ENCODE data around the gene SCD5. TPM values are rescaled to one million over a fixed set of nuclear protein-coding genes. Genes with fewer than 3 reads are reported as not detected.

SCD5 gene
- total RNA-seq, 2 experiments from 2014 or later: 0.47 to 0.76 TPM

DNA sequence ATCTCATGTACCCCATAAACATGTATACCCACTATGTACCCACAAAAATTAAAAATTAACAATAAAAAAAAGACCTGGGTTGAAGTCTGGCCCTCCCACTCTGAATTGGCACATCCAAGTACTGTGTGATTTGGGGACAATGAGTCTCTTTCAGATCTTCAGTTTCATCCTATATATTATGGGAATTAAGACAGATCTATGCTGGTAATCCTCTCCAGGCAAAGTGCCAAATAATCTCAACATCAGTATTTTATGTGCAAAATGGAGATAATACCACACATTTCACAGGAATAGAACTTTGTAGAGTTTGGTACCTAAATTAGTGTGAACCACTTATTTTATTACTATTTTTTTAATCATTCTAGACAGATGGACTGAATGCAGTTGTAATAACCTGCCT lies 11.0 kb upstream of the SCD5 start:
- CTCF ChIA-PET (ENCODE audit: unreplicated experiment): no interaction called here

DNA sequence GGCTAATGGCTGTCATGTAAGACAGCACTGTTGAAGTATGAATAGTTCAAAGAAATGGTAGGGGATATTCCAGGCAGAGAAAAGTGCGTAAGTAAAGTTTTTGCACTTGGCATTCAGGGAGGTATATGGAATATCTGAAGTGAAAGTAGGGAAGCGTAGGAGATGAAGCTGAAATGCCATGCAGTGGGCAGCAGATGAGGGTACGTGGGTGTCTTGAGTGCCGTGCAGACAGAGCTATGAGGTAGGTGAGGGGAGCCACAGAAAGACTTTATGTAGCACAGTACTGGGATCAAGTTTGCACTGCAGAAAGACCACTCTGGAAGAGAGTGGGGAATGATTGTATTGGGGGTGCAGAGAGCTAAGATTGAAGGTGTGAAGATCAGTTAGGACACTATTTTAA lies 5.2 kb upstream of the SCD5 start:
- 0 out of 2 replicates have a peak, but pooled peaks cover 3% of the 10 kb centered on the region for H4K20me1 ChIP-seq (ENCODE audit: insufficient read depth, low read length)
- no peaks in the 10 kb centered on the region for H3K36me3 ChIP-seq (ENCODE audit: insufficient read depth, low read length)
- no peaks in the 10 kb centered on the region for H3K79me2 ChIP-seq (ENCODE audit: insufficient read depth, low read depth, low read length)
- H3K4me3 ChIP-seq (ENCODE audit: low read depth, low read length, poor library complexity, severe bottlenecking): no peak overlapping the region
- H3K27ac ChIP-seq (ENCODE audit: low read depth, low read length, poor library complexity, severe bottlenecking): no peak overlapping the region
- no peaks in the 10 kb centered on the region for H3K9me3 ChIP-seq (ENCODE audit: low read length)
- no peak overlapping the region for H3K4me2 ChIP-seq (ENCODE audit: low read length)
- no peak overlapping the region for H2AFZ ChIP-seq (ENCODE audit: low read length)
- intact Hi-C loops (cut with micrococcal nuclease; ENCODE audit: unreplicated experiment): no loop called here
- DNase-seq (ENCODE audit: low spot score): no peak
- TF ChIP-seq EZH2phosphoT487 (IDR thresholded peaks at IDR 0.05; ENCODE audit: borderline replicate concordance, low read depth, low read length): no peak
- no peak for TF ChIP-seq CTCF (conservative IDR thresholded peaks at IDR 0.05; ENCODE audit: low read length)
- no TSS peak for BruUV-seq (replicated peaks)
- CTCF ChIA-PET (ENCODE audit: unreplicated experiment): no interaction called here
- POLR2A ChIA-PET: interaction anchor here (0.6 kb wide), 1 partner anchor 852 kb away, joined by 3 read pairs; no protein-coding TSS in a partner anchor
- H3K4me1 ChIP-seq (ENCODE audit: insufficient read depth, low read length, poor library complexity, severe bottlenecking): peaks cover 10% of the 10 kb centered on the region
- H3K9me2 ChIP-seq (ENCODE audit: insufficient read depth, low read length): no peaks in the 10 kb centered on the region

More for the DNA sequence above, 11.0 kb upstream of the SCD5 start:
- Histone ChIP-seq H3K4me2 (ENCODE audit: low read length) (no peak overlapping the region), H3K9me2 (ENCODE audit: insufficient read depth, low read length) (no peaks in the 10 kb centered on the region), H3K4me1 (ENCODE audit: insufficient read depth, low read length, poor library complexity, severe bottlenecking) (no peaks in the 10 kb centered on the region), H3K9me3 (ENCODE audit: low read length) (no peaks in the 10 kb centered on the region), H3K79me2 (ENCODE audit: insufficient read depth, low read depth, low read length) (no peaks in the 10 kb centered on the region), H4K20me1 (ENCODE audit: insufficient read depth, low read length) (no peaks in the 10 kb centered on the region), H3K4me3 (ENCODE audit: low read depth, low read length, poor library complexity, severe bottlenecking) (no peak overlapping the region), H2AFZ (ENCODE audit: low read length) (no peak overlapping the region), H3K36me3 (ENCODE audit: insufficient read depth, low read length) (no peaks in the 10 kb centered on the region), H3K27ac (ENCODE audit: low read depth, low read length, poor library complexity, severe bottlenecking) (no peak overlapping the region)
- BruUV-seq (replicated peaks): no TSS peak
- TF ChIP-seq EZH2phosphoT487 (IDR thresholded peaks at IDR 0.05; ENCODE audit: borderline replicate concordance, low read depth, low read length) (no peak), CTCF (conservative IDR thresholded peaks at IDR 0.05; ENCODE audit: low read length) (no peak)
- POLR2A ChIA-PET: no interaction called here
- intact Hi-C loops (cut with micrococcal nuclease; ENCODE audit: unreplicated experiment): no loop called here
- no peak for DNase-seq (ENCODE audit: low spot score)

DNA sequence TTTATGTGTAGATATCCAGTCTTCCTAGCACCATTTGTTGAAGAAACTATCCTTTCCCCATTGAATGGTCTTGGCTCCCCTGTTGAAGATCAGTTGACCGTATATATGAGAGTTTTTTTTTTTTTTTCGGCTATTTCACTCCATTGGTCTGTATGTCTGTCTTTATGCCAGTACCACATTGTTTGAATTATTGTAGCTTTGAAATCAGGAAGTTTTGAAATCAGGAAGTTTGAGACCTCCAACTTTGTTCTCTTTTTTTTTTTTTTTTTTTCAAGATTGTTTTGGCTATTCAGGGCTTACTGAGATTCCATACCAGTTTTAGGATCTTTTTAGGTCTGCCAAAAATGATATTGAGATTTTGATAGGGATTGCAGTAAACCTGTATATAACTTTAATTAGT lies 4.3 kb upstream of the SCD5 start:
- no peak overlapping the region for H3K27ac ChIP-seq (ENCODE audit: low read depth, low read length, poor library complexity, severe bottlenecking)
- no peak overlapping the region for H3K4me3 ChIP-seq (ENCODE audit: low read depth, low read length, poor library complexity, severe bottlenecking)
- ChIA-PET CTCF (ENCODE audit: unreplicated experiment) (no interaction called here), POLR2A (interaction anchor here (0.6 to 1.0 kb wide), 3 partner anchors 9 to 454 kb away, joined by 5 to 7 read pairs (median 5); no protein-coding TSS in a partner anchor)
- TF ChIP-seq CTCF (conservative IDR thresholded peaks at IDR 0.05; ENCODE audit: low read length) (no peak), EZH2phosphoT487 (IDR thresholded peaks at IDR 0.05; ENCODE audit: borderline replicate concordance, low read depth, low read length) (no peak)
- no peaks in the 10 kb centered on the region for H3K9me2 ChIP-seq (ENCODE audit: insufficient read depth, low read length)
- 0 out of 2 replicates have a peak, but pooled peaks cover 3% of the 10 kb centered on the region for H4K20me1 ChIP-seq (ENCODE audit: insufficient read depth, low read length)
- no TSS peak for BruUV-seq (replicated peaks)
- peaks cover 10% of the 10 kb centered on the region for H3K4me1 ChIP-seq (ENCODE audit: insufficient read depth, low read length, poor library complexity, severe bottlenecking)
- H3K79me2 ChIP-seq (ENCODE audit: insufficient read depth, low read depth, low read length): no peaks in the 10 kb centered on the region
- intact Hi-C loops (cut with micrococcal nuclease; ENCODE audit: unreplicated experiment): no loop called here
- no peaks in the 10 kb centered on the region for H3K9me3 ChIP-seq (ENCODE audit: low read length)
- H3K36me3 ChIP-seq (ENCODE audit: insufficient read depth, low read length): no peaks in the 10 kb centered on the region
- H2AFZ ChIP-seq (ENCODE audit: low read length): no peak overlapping the region
- DNase-seq (ENCODE audit: low spot score): no peak
- no peak overlapping the region for H3K4me2 ChIP-seq (ENCODE audit: low read length)

All from OCI-LY7 (cell line).